Neural cell (in vitro differentiated cells): ENCODE measurements around the gene RGS3. TPM values are rescaled to one million over a fixed set of nuclear protein-coding genes. Genes with fewer than 3 reads are reported as not detected.

ENCODE experiments used
- H2AFZ ChIP-seq: fragments of 200-600, 300-800 bp; sonication (generic), shearing (Covaris generic); 2 replicates; pipeline ENCODE4 v1.6.0; 2014; ENCODE audit warnings: low read depth, mild to moderate bottlenecking, antibody characterized with exemption, low read length, moderate library complexity
- H3F3A ChIP-seq: fragments of 200-600 bp; shearing (Covaris generic); 2 replicates; pipeline ENCODE4 v1.6.1; 2016; ENCODE audit warnings: mild to moderate bottlenecking, moderate library complexity, mixed read lengths, antibody characterized with exemption, low read length; ENCODE audit not compliant: insufficient read depth, poor library complexity, severe bottlenecking
- H3K27ac ChIP-seq: fragments of 200-600, 300-800 bp; sonication (generic), shearing (Covaris generic); 2 replicates; pipeline ENCODE4 v1.5.1; 2014; ENCODE audit warnings: mild to moderate bottlenecking, low read length, moderate library complexity
- H3K27me3 ChIP-seq: fragments of 300-800, 200-600 bp; sonication (generic), shearing (Covaris generic); 2 replicates; pipeline ENCODE4 v1.6.0; 2014; ENCODE audit warnings: mild to moderate bottlenecking, low read depth, low read length, moderate library complexity; ENCODE audit not compliant: insufficient read depth
- H3K36me3 ChIP-seq: fragments of 300-800, 200-600 bp; sonication (generic), shearing (Covaris generic); 2 replicates; pipeline ENCODE4 v1.5.1; 2014; ENCODE audit warnings: mild to moderate bottlenecking, antibody characterized with exemption, low read length, moderate library complexity; ENCODE audit not compliant: insufficient read depth
- H3K4me2 ChIP-seq: fragments of 300-800, 200-600 bp; sonication (generic), shearing (Covaris generic); 2 replicates; pipeline ENCODE4 v1.6.0; 2014; ENCODE audit warnings: mild to moderate bottlenecking, low read length
- H3K4me3 ChIP-seq: fragments of 300-800, 200-600 bp; sonication (generic), shearing (Covaris generic); 2 replicates; pipeline ENCODE4 v1.5.1; 2014; ENCODE audit warnings: mild to moderate bottlenecking, low read length, moderate library complexity
- H3K79me2 ChIP-seq: fragments of 200-600 bp; shearing (Covaris generic); replicated peaks from 2 replicates; pipeline ENCODE4 v1.6.0; 2014; ENCODE audit warnings: mild to moderate bottlenecking, low read length, moderate library complexity; ENCODE audit not compliant: insufficient read depth
- H3K9ac ChIP-seq: fragments of 300-800, 200-600 bp; sonication (generic), shearing (Covaris generic); 2 replicates; pipeline ENCODE4 v1.6.1; 2016; ENCODE audit warnings: mild to moderate bottlenecking, low read length, mixed read lengths
- H3K9me2 ChIP-seq: fragments of 200-600 bp; shearing (Covaris generic); 2 replicates; pipeline ENCODE4 v1.6.1; 2016; ENCODE audit warnings: mild to moderate bottlenecking, low read length, mixed read lengths; ENCODE audit not compliant: insufficient read depth
- H3K9me3 ChIP-seq: fragments of 200-600, 300-800 bp; sonication (generic), shearing (Covaris generic); 2 replicates; pipeline ENCODE4 v1.6.1; 2016; ENCODE audit warnings: mild to moderate bottlenecking, mixed run types, low read length, moderate library complexity, mixed read lengths
- H4K20me1 ChIP-seq: fragments of 200-600 bp; shearing (Covaris generic); 2 replicates; pipeline ENCODE4 v1.6.1; 2016; ENCODE audit warnings: mild to moderate bottlenecking, mixed run types; ENCODE audit not compliant: insufficient read depth
- CTCF ChIP-seq: fragments of 450-650 bp; IDR thresholded peaks from 2 replicates; pipeline ENCODE4 v1.5.1; 2014; ENCODE audit warnings: antibody characterized with exemption, mild to moderate bottlenecking, moderate library complexity; ENCODE audit not compliant: poor library complexity, severe bottlenecking
- EP300 ChIP-seq: fragments of 450-650 bp; conservative IDR thresholded peaks from 2 replicates; pipeline ENCODE4 v1.6.1; 2014; ENCODE audit warnings: antibody characterized with exemption, mild to moderate bottlenecking, moderate library complexity; ENCODE audit not compliant: poor library complexity, severe bottlenecking
- EZH2 ChIP-seq: fragments of 200-600, 300-800 bp; shearing (Covaris generic), sonication (generic); IDR thresholded peaks from 2 replicates; pipeline ENCODE4 v1.6.1; 2014; ENCODE audit warnings: antibody characterized with exemption, low read length, borderline replicate concordance, mild to moderate bottlenecking; ENCODE audit not compliant: insufficient read depth, poor library complexity, severe bottlenecking
- MXI1 ChIP-seq: fragments of 450-650 bp; conservative IDR thresholded peaks from 2 replicates; pipeline ENCODE4 v1.6.1; 2014; ENCODE audit warnings: antibody characterized with exemption, mild to moderate bottlenecking; ENCODE audit not compliant: poor library complexity, severe bottlenecking
- POLR2AphosphoS5 ChIP-seq: IDR thresholded peaks from 2 replicates; pipeline ENCODE4 v1.6.1; 2012
- RAD21 ChIP-seq: fragments of 450-650 bp; conservative IDR thresholded peaks from 2 replicates; pipeline ENCODE4 v1.6.1; 2014; ENCODE audit warnings: antibody characterized with exemption, mild to moderate bottlenecking, moderate library complexity
- REST ChIP-seq: IDR thresholded peaks from 2 replicates; pipeline ENCODE4 v1.6.1; 2012; ENCODE audit warnings: borderline replicate concordance
- SMC3 ChIP-seq: fragments of 450-650 bp; conservative IDR thresholded peaks from 2 replicates; pipeline ENCODE4 v1.6.1; 2014; ENCODE audit warnings: antibody characterized with exemption, mild to moderate bottlenecking, moderate library complexity; ENCODE audit not compliant: poor library complexity
- TAF1 ChIP-seq: IDR thresholded peaks from 2 replicates; pipeline ENCODE4 v1.6.1; 2012; ENCODE audit warnings: low read depth
- polyA plus RNA-seq: library from polyadenylated mRNA; depleted of rRNA; stranded (reverse); fragments of >200 nt; gene quantifications from 2 replicates; pipeline ENCODE4 v1.2.3, GENCODE V29; 2014

The RGS3 gene
- polyA plus RNA-seq, 1 donor from 2014 or later, result 25.3 TPM

GRCh38 chr9:113543296-113543981 lies 79.9 kb downstream of the RGS3 start:
- H3K4me3 ChIP-seq, result no peak overlapping the region
- H2AFZ ChIP-seq, result no peak overlapping the region
- no peaks in the 10 kb centered on the region for H3F3A ChIP-seq
- H3K79me2 ChIP-seq, result no peaks in the 10 kb centered on the region
- H3K36me3 ChIP-seq, result no peaks in the 10 kb centered on the region
- H3K9ac ChIP-seq, result no peak overlapping the region
- H4K20me1 ChIP-seq, result no peaks in the 10 kb centered on the region
- H3K9me3 ChIP-seq, result no peaks in the 10 kb centered on the region
- H3K27me3 ChIP-seq, result no peaks in the 10 kb centered on the region
- no peak overlapping the region for H3K27ac ChIP-seq
- H3K9me2 ChIP-seq, result no peaks in the 10 kb centered on the region
- no peak for TF ChIP-seq CTCF
- H3K4me2 ChIP-seq, result no peak overlapping the region

- Histone ChIP-seq H3K9me3 (no peaks in the 10 kb centered on the region), H3K27ac (no peak overlapping the region)
Observed at GRCh38 chr9:113543982-113544303, 80.4 kb downstream of the RGS3 start.

More at GRCh38 chr9:113543982-113544303, 80.4 kb downstream of the RGS3 start:
- Histone ChIP-seq H3F3A (no peaks in the 10 kb centered on the region), H4K20me1 (no peaks in the 10 kb centered on the region), H3K27me3 (no peaks in the 10 kb centered on the region), H2AFZ (no peak overlapping the region), H3K79me2 (no peaks in the 10 kb centered on the region), H3K9ac (no peak overlapping the region), H3K4me3 (no peak overlapping the region), H3K4me2 (no peak overlapping the region), H3K36me3 (no peaks in the 10 kb centered on the region), H3K9me2 (no peaks in the 10 kb centered on the region)
- TF ChIP-seq RAD21 (no peak), REST (no peak), MXI1 (no peak), SMC3 (no peak), POLR2AphosphoS5 (no peak), EZH2 (no peak), CTCF (no peak), TAF1 (no peak), EP300 (no peak)
